Measurements from ENCODE around the gene PCED1A. TPM values are rescaled to one million over a fixed set of nuclear protein-coding genes. Genes with fewer than 3 reads are reported as not detected.

Gene PCED1A
- total and polyA plus RNA-seq, 2 of the 13 experiments (the other 11 are each of a cell fraction or from before 2014, with no cell fraction given), result 40.1 to 84.2 TPM

DNA sequence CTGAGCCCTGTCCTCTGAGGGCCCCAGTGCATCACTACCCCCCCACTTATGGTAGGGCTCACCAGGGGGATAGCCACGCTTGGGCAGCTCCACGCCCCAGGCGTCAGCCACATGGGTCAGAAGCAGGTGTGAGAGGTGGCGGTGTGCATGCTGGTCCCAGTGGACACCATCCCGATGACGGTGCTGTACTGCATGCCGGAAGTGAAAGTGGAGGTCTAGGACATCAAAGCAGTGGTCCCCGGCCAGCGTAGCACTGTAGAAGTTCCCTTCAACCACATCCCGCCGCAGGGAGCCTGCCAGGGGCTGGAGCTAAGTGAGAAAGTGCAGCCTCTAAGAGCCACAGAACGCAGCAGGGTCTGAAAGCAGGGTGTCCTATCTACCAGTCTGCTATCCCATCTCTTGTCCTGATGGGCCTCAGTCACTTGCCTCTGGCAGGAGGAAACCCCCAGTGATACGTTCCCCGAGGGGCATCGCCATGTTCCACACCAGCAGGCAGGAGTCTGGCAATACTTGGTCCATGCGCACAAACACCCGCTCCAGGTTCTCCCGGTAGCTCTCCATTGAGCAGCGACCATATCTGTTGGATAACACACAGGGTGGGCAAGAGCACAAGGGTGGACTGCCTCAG is 2.2 kb downstream of the PCED1A start:
- no peak overlapping the region for H2AFZ ChIP-seq (ENCODE audit: low read length)
- CTCF ChIA-PET (ENCODE audit: low intra/inter-chr PET ratio, low total read pairs), result no interaction called here
- H4K20me1 ChIP-seq (ENCODE audit: insufficient read depth, low read length), result no peaks in the 10 kb centered on the region
- H3K4me1 ChIP-seq (ENCODE audit: insufficient read depth, low read length), result peaks cover 40% of the 10 kb centered on the region
- H3K36me3 ChIP-seq (replicated peaks in 1 of 2; ENCODE audit: control insufficient read depth in 1 of 2, insufficient read depth in 2 of 2, low read length in 2 of 2), result peaks cover 4 to 11% of the 10 kb centered on the region in 2 experiments; a peak in 3 of 5 replicates
- no peaks in the 10 kb centered on the region for H3K9me3 ChIP-seq (ENCODE audit: low read length)
- WGBS (ENCODE audit: low lambda C conversion rate), result 97% methylated on average over 19 of the region's 19 CpGs
- H3K4me3 ChIP-seq (replicated peaks in 1 of 3; ENCODE audit: insufficient read depth in 1 of 3, low read depth in 2 of 3, low read length in 3 of 3), result no peak overlapping the region
- H3K79me2 ChIP-seq (ENCODE audit: insufficient read depth, low read length), result peaks cover 8% of the 10 kb centered on the region
- no TSS peak for BruUV-seq (replicated peaks)
- no peaks in the 10 kb centered on the region; a peak in 1 of 5 replicates for H3K27me3 ChIP-seq (ENCODE audit: control insufficient read depth in 1 of 2, insufficient read depth in 2 of 2, low read length in 2 of 2)
- intact Hi-C loops (cut with micrococcal nuclease; ENCODE audit: unreplicated experiment), result no loop called here
- FAIRE-seq (no peak), DNase-seq (ENCODE audit: low spot score) (no peak), ATAC-seq (no peak)
- in situ Hi-C loops (cut with HindIII; ENCODE audit: extremely low pct_ligation_motif_present, low pct_unique_long_range_greater_than_20kb), result no loop called here
- H3K9ac ChIP-seq (ENCODE audit: insufficient read depth, low read depth, low read length), result no peak overlapping the region
- no peak overlapping the region for H3K27ac ChIP-seq (ENCODE audit: extremely low read length, insufficient read depth, low read length)
- TF ChIP-seq TBP (CRISPR knock-in tag; IDR thresholded peaks at IDR 0.05) (no peak), ZFP82 (CRISPR knock-in tag; IDR thresholded peaks at IDR 0.05; ENCODE audit: borderline replicate concordance) (no peak), KLF15 (CRISPR knock-in tag; IDR thresholded peaks at IDR 0.05; ENCODE audit: borderline replicate concordance) (no peak), POLR2A (IDR thresholded peaks at IDR 0.05; ENCODE audit: insufficient read depth in 1 of 2, low read depth in 2 of 2, low read length in 2 of 2) (0 out of 4 replicates have a peak, but pooled peaks of 1 of the 2 experiments have one; percentile 15), ZNF768 (CRISPR knock-in tag; IDR thresholded peaks at IDR 0.05) (0 out of 2 replicates have a peak, but pooled peaks have one; percentile 19), ZNF724P (CRISPR knock-in tag; IDR thresholded peaks at IDR 0.05; ENCODE audit: borderline replicate concordance) (0 out of 2 replicates have a peak, but pooled peaks have one; percentile 51), AGO2 (optimal IDR thresholded peaks at IDR 0.05; ENCODE audit: low read depth, low read length) (peak; percentile 40), NRL (CRISPR knock-in tag; IDR thresholded peaks at IDR 0.05; ENCODE audit: borderline replicate concordance) (peak; percentile 23; the same call in 1 of the 2 replicates), ZFYVE20 (CRISPR knock-in tag; IDR thresholded peaks at IDR 0.05; ENCODE audit: borderline replicate concordance, low read depth) (0 out of 2 replicates have a peak, but pooled peaks have one; percentile 28), MLLT10 (CRISPR knock-in tag; IDR thresholded peaks at IDR 0.05) (0 out of 2 replicates have a peak, but pooled peaks have one; percentile 20), POLR2AphosphoS5 (IDR thresholded peaks at IDR 0.05; ENCODE audit: low read depth, low read length) (0 out of 2 replicates have a peak, but pooled peaks have one; percentile 1)
- TF ChIP-seq, protein P1, sequence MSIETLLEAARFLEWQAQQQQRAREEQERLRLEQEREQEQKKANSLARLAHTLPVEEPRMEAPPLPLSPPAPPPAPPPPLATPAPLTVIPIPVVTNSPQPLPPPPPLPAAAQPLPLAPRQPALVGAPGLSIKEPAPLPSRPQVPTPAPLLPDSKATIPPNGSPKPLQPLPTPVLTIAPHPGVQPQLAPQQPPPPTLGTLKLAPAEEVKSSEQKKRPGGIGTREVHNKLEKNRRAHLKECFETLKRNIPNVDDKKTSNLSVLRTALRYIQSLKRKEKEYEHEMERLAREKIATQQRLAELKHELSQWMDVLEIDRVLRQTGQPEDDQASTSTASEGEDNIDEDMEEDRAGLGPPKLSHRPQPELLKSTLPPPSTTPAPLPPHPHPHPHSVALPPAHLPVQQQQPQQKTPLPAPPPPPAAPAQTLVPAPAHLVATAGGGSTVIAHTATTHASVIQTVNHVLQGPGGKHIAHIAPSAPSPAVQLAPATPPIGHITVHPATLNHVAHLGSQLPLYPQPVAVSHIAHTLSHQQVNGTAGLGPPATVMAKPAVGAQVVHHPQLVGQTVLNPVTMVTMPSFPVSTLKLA (IDR thresholded peaks at IDR 0.05), result peak; percentile 8; the same call in 1 of the 2 replicates
- TF ChIP-seq, protein P2, sequence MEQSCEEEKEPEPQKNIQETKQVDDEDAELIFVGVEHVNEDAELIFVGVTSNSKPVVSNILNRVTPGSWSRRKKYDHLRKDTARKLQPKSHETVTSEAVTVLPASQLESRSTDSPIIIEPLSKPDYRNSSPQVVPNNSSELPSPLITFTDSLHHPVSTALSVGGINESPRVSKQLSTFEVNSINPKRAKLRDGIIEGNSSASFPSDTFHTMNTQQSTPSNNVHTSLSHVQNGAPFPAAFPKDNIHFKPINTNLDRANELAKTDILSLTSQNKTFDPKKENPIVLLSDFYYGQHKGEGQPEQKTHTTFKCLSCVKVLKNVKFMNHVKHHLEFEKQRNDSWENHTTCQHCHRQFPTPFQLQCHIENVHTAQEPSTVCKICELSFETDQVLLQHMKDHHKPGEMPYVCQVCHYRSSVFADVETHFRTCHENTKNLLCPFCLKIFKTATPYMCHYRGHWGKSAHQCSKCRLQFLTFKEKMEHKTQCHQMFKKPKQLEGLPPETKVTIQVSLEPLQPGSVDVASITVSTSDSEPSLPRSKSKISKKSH (CRISPR knock-in tag; IDR thresholded peaks at IDR 0.05; ENCODE audit: borderline replicate concordance), result no peak
- no peak overlapping the region for H3K4me2 ChIP-seq (ENCODE audit: low read depth, low read length)
- POLR2A ChIA-PET, result interaction anchor here (1.2 kb wide), 1 partner anchor 11 kb away, joined by 3 read pairs; no protein-coding TSS in a partner anchor

Data from HepG2 (cell line).